ENCODE data around the gene PPFIA1. TPM values are rescaled to one million over a fixed set of nuclear protein-coding genes. Genes with fewer than 3 reads are reported as not detected.
"Not testable (repeated sequence)": the region's sequence is repeated elsewhere in the genome, so short reads cannot be mapped to it uniquely, and the experiment has no call there.

The PPFIA1 gene
- total RNA-seq, 1 donor from 2014 or later, result 29.3 TPM

GRCh38 chr11:70251659-70252321, 18.7 kb upstream of the PPFIA1 start:
- H3K4me1 ChIP-seq, result peaks cover 0 to 11% of the 10 kb centered on the region in 2 donors
- H3K27ac ChIP-seq, result peak overlapping the region; percentile 83 to 86
- peak overlapping the region in 1 of 2 donors; percentile 19 for H3K4me3 ChIP-seq
- H3K36me3 ChIP-seq, result no peaks in the 10 kb centered on the region
- TF ChIP-seq CTCF (IDR thresholded peaks at IDR 0.05), result no peak
- DNase-seq (ENCODE audit: low spot score in 2 of 2), result peak in 1 of 2 donors; percentile 73
- intact Hi-C loops (cut with DNase I), result loop anchor here (1.0 kb wide), 2 partner anchors 19 to 48 kb away; partner anchors contain the start of genes FADD and PPFIA1
- H3K27me3 ChIP-seq, result no peaks in the 10 kb centered on the region
- no peaks in the 10 kb centered on the region for H3K9me3 ChIP-seq

GRCh38 chr11:70252844-70253243, 17.6 kb upstream of the PPFIA1 start:
- Histone ChIP-seq H3K9me3 (no peaks in the 10 kb centered on the region), H3K27ac (peak overlapping the region; percentile 83 to 86), H3K4me1 (peaks cover 0 to 11% of the 10 kb centered on the region in 2 donors), H3K4me3 (no peak overlapping the region), H3K36me3 (no peaks in the 10 kb centered on the region), H3K27me3 (no peaks in the 10 kb centered on the region)
- intact Hi-C loops (cut with DNase I), result loop anchor here (1.0 kb wide), 2 partner anchors 17 to 50 kb away; partner anchors contain the start of genes FADD and PPFIA1
- no peak for DNase-seq (ENCODE audit: low spot score in 2 of 2)
- no peak for TF ChIP-seq CTCF (IDR thresholded peaks at IDR 0.05)

- Histone ChIP-seq H3K27me3 (no peaks in the 10 kb centered on the region), H3K27ac (no peak overlapping the region), H3K36me3 (no peaks in the 10 kb centered on the region), H3K4me3 (no peak overlapping the region), H3K9me3 (no peaks in the 10 kb centered on the region), H3K4me1 (peaks cover 0 to 11% of the 10 kb centered on the region in 2 donors)
- no peak for TF ChIP-seq CTCF (IDR thresholded peaks at IDR 0.05)
- no peak for DNase-seq (ENCODE audit: low spot score in 2 of 2)
- intact Hi-C loops (cut with DNase I), result no loop called here
Measured at GRCh38 chr11:70255477-70256116, 14.9 kb upstream of the PPFIA1 start.

GRCh38 chr11:70259077-70259476, 11.4 kb upstream of the PPFIA1 start:
- DNase-seq (ENCODE audit: low spot score in 2 of 2); H3K36me3 ChIP-seq; H3K27me3 ChIP-seq; H3K4me3 ChIP-seq; H3K4me1 ChIP-seq; H3K9me3 ChIP-seq; H3K27ac ChIP-seq; intact Hi-C loops (cut with DNase I): not testable (repeated sequence)

GRCh38 chr11:70262951-70263350, 7.5 kb upstream of the PPFIA1 start:
- no peak for DNase-seq (ENCODE audit: low spot score in 2 of 2)
- TF ChIP-seq CTCF (IDR thresholded peaks at IDR 0.05), result no peak
- no peaks in the 10 kb centered on the region for H3K9me3 ChIP-seq
- intact Hi-C loops (cut with DNase I), result loop anchor here (10.0 kb wide), 1 partner anchor 348 kb away; no protein-coding TSS in a partner anchor
- no peaks in the 10 kb centered on the region for H3K27me3 ChIP-seq
- H3K4me3 ChIP-seq, result no peak overlapping the region
- no peaks in the 10 kb centered on the region for H3K4me1 ChIP-seq
- no peaks in the 10 kb centered on the region for H3K36me3 ChIP-seq
- no peak overlapping the region for H3K27ac ChIP-seq

- intact Hi-C loops (cut with DNase I), result loop anchor here (10.0 kb wide), 1 partner anchor 349 kb away; no protein-coding TSS in a partner anchor
- TF ChIP-seq CTCF (IDR thresholded peaks at IDR 0.05), result no peak
- H3K4me3 ChIP-seq, result no peak overlapping the region
- DNase-seq (ENCODE audit: low spot score in 2 of 2), result no peak
- no peaks in the 10 kb centered on the region for H3K27me3 ChIP-seq
- no peak overlapping the region for H3K27ac ChIP-seq
- H3K4me1 ChIP-seq, result no peaks in the 10 kb centered on the region
- H3K36me3 ChIP-seq, result no peaks in the 10 kb centered on the region
- H3K9me3 ChIP-seq, result no peaks in the 10 kb centered on the region
Measured at GRCh38 chr11:70263363-70263762, 7.1 kb upstream of the PPFIA1 start.
